ENCODE results near the gene ZNF385A. TPM values are rescaled to one million over a fixed set of nuclear protein-coding genes. Genes with fewer than 3 reads are reported as not detected.

Gene ZNF385A
- total RNA-seq, 1 experiment from 2014 or later, result 5.7 TPM

GRCh38 chr12:54395545-54395944 is 11.0 kb upstream of the ZNF385A start:
- H2BK15ac ChIP-seq (ENCODE audit: low read depth, low read length), result no peak overlapping the region
- Mint-ChIP-seq H3K27me3 (ENCODE audit: low read depth) (peaks cover 19% of the 10 kb centered on the region), H3K4me3 (no peak overlapping the region), H3K4me1 (peaks cover 24 to 30% of the 10 kb centered on the region in 2 experiments), H3K9me3 (no peaks in the 10 kb centered on the region), H3K27ac (peak overlapping the region in 1 of 3 experiments; percentile 68; a peak in 1 of 7 replicates), H3K36me3 (ENCODE audit: insufficient read depth in 1 of 3, low read depth in 3 of 3) (peaks cover 5 to 24% (median 20%) of the 10 kb centered on the region in 3 experiments; a peak in 6 of 7 replicates)
- H3K27me3 ChIP-seq (ENCODE audit: insufficient read depth, low read length), result no peaks in the 10 kb centered on the region
- H4K20me1 ChIP-seq (ENCODE audit: control insufficient read depth, insufficient read depth, insufficient read length), result no peaks in the 10 kb centered on the region
- TF ChIP-seq CTCF (conservative IDR thresholded peaks at IDR 0.05), result no peak
- H3K18ac ChIP-seq (ENCODE audit: insufficient read length, low read depth, low read length), result no peak overlapping the region
- no peak overlapping the region for H3K27ac ChIP-seq (ENCODE audit: insufficient read length, low read depth, low read length)
- H2BK20ac ChIP-seq (ENCODE audit: low read depth, low read length, poor library complexity, severe bottlenecking), result no peak overlapping the region
- no peaks in the 10 kb centered on the region for H3K9me3 ChIP-seq (ENCODE audit: control insufficient read depth, low read depth, low read length)
- no peaks in the 10 kb centered on the region for H3K79me2 ChIP-seq (ENCODE audit: insufficient read depth, low read length)
- no peak overlapping the region for H4K91ac ChIP-seq (ENCODE audit: insufficient read length, low read depth, low read length)
- no peak overlapping the region for H2AFZ ChIP-seq (ENCODE audit: low read length)
- no peak overlapping the region for H3K4ac ChIP-seq (ENCODE audit: low read depth, low read length)
- no peak overlapping the region for H3T11ph ChIP-seq (ENCODE audit: low read length)
- DNase-seq, result no peak
- no peaks in the 10 kb centered on the region; the same call in 1 of the 2 replicates for H3K4me1 ChIP-seq (ENCODE audit: insufficient read depth, low read length)
- no peak overlapping the region for H2BK12ac ChIP-seq (ENCODE audit: insufficient read length, low read depth, low read length)
- no peak overlapping the region for H2AK5ac ChIP-seq (ENCODE audit: insufficient read length, low read length)
- H3K56ac ChIP-seq (ENCODE audit: insufficient read length, low read depth, low read length), result no peak overlapping the region
- H4K8ac ChIP-seq (replicated peaks; ENCODE audit: insufficient read length, low read depth, low read length), result no peak overlapping the region
- no peak overlapping the region for H2BK120ac ChIP-seq (ENCODE audit: low read depth, low read length, poor library complexity, severe bottlenecking)
- no peak overlapping the region for H3K9ac ChIP-seq (ENCODE audit: extremely low read depth, insufficient read length, low read length)
- H3K14ac ChIP-seq (ENCODE audit: insufficient read depth, low read length), result no peak overlapping the region
- peaks cover 10% of the 10 kb centered on the region for H3K23me2 ChIP-seq (ENCODE audit: insufficient read length, low read depth, low read length, poor library complexity, severe bottlenecking)
- no peak overlapping the region for H4K5ac ChIP-seq (ENCODE audit: insufficient read length, low read depth, low read length)
- H3K23ac ChIP-seq (ENCODE audit: insufficient read length, low read depth, low read length), result no peak overlapping the region
- no peak overlapping the region for H2BK5ac ChIP-seq (ENCODE audit: insufficient read length, low read length)
- no peak overlapping the region for H3K4me2 ChIP-seq (ENCODE audit: insufficient read depth, insufficient read length, low read length)
- H3K79me1 ChIP-seq (ENCODE audit: insufficient read depth, low read depth, low read length, poor library complexity, severe bottlenecking), result no peaks in the 10 kb centered on the region
